ENCODE measurements around the gene ZBTB42. TPM values are rescaled to one million over a fixed set of nuclear protein-coding genes. Genes with fewer than 3 reads are reported as not detected.
"Not testable (repeated sequence)": the region's sequence is repeated elsewhere in the genome, so short reads cannot be mapped to it uniquely, and the experiment has no call there.

Gene ZBTB42
- polyA plus RNA-seq, 3 donors: 2.8 to 8.4 (median 5.2) TPM

GRCh38 chr14:104801520-104802393 lies 856 bp downstream of the ZBTB42 start:
- 64 to 84% (median 75%) methylated on average over 41 to 45 of the region's 45 CpGs for WGBS, 3 donors
- H3K27ac ChIP-seq (ENCODE audit: low read depth, low read length): no peak overlapping the region

DNA sequence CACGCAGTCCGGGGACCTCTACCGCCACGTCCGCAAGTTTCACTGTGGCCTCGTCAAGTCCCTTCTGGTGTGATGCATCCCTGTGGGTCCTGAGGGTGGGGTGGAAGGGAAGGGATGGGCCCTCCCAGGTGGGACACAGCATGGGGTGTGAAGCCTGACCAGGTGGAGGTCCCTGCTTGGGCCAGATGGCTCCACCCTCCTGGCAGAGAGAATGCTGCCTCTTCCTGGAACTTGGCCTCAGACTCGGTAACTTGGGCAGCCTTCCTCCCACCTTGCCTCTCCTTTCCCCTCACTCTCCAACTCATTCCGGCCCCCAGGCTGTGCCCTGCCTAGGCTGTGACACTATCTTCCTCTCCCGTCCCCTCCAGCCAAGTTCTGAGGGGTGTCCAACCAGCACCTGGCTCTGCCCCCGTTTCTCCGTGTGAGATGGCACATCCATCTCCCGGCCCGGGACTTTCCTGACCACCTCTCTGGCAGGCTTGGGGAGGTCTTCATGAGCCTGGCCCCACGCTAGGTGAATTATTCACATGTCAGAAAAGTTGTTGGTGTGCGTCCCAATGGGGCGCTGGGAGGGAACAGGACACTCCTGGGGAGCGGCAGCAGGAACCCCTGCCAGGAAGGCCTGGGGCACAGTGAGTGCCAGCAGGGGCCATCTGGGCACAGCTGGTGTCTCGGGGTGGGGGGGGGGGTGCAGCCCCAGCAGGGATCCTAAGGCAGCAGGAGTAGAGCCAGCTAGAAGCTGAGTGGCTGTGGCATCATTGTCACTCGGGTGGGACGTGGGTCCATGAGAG lies 1.7 kb downstream of the ZBTB42 start:
- no peak overlapping the region for H3K27ac ChIP-seq (ENCODE audit: low read depth, low read length)
- 78 to 91% (median 89%) methylated on average over 20 of the region's 20 CpGs for WGBS, 3 donors

- WGBS, 3 donors: 81 to 92% (median 90%) methylated on average over 18 to 19 of the region's 19 CpGs
- no peak overlapping the region for H3K27ac ChIP-seq (ENCODE audit: low read depth, low read length)
Measured at GRCh38 chr14:104803280-104803911, 2.5 kb downstream of the ZBTB42 start.

DNA sequence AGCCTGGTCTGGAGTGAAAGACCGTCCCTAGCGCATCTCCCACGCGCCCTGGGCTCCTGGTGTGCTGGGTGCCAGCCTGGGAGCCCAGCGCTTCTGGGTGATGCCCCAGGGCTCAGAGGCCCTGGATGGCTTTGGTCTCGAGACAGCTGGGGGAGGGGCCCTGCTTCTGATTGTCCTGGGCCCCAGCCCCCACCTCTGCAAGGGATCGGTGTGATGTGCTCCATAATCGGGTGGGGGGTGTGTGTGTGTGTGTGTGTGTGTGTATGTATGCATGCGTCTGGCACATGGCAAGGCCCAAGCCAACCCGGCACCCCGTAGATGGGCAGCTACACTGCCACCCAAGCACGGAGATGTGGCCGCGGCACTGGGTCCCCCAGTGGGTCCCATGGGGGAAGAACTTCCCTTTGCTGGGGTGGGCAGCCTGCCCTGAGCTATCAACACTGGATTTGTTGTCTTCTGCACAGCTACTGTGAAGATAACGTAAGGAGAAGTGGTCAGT lies 3.1 kb downstream of the ZBTB42 start:
- 82 to 88% (median 84%) methylated on average over 15 of the region's 15 CpGs for WGBS, 3 donors
- H3K27ac ChIP-seq (ENCODE audit: low read depth, low read length): no peak overlapping the region

- 88 to 89% (median 89%) methylated on average over 17 to 18 of the region's 18 CpGs for WGBS, 3 donors
Measured at GRCh38 chr14:104804481-104805325, 3.8 kb downstream of the ZBTB42 start.

GRCh38 chr14:104805326-104805678 lies 4.4 kb downstream of the ZBTB42 start:
- no peak overlapping the region for H3K27ac ChIP-seq (ENCODE audit: low read depth, low read length)
- WGBS, 3 donors: 37 to 49% (median 39%) methylated on average over 3 of the region's 3 CpGs

More at GRCh38 chr14:104804481-104805325, 3.8 kb downstream of the ZBTB42 start:
- no peak overlapping the region for H3K27ac ChIP-seq (ENCODE audit: low read depth, low read length)

DNA sequence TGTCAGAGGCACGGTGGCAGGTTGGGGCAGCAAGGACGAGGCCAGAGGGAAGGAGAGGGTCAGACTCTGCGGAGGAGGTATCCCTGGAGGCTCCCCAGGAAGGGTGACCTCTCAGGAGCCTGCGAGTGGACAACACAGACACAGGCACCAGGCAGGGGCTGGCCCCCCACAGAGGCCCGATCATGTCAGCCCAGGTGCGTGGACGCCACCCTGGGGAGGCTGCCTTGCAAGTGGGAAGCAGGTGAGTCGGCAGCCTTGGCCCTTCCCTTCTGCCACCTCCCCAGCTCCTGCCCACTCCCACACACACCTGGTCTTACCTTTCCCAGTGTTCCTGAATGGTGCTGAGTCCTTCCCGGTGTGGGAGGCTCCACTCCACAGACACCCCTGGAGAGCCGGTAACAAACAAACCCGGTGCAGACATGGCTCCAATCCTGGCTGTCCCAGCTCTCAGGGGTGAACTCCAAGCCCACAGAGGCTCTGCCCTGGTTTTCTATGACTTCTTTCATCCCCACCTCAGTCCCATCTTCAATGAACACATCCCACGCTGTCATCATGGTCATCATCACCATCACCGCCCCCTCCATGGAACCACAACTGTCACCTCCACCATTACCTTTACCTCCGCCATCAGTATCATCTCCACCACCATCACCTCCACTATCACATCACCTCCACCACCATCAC lies 5.2 kb downstream of the ZBTB42 start:
- H3K27ac ChIP-seq (ENCODE audit: low read depth, low read length): no peak overlapping the region
- 75 to 83% (median 81%) methylated on average over 14 of the region's 14 CpGs for WGBS, 3 donors

DNA sequence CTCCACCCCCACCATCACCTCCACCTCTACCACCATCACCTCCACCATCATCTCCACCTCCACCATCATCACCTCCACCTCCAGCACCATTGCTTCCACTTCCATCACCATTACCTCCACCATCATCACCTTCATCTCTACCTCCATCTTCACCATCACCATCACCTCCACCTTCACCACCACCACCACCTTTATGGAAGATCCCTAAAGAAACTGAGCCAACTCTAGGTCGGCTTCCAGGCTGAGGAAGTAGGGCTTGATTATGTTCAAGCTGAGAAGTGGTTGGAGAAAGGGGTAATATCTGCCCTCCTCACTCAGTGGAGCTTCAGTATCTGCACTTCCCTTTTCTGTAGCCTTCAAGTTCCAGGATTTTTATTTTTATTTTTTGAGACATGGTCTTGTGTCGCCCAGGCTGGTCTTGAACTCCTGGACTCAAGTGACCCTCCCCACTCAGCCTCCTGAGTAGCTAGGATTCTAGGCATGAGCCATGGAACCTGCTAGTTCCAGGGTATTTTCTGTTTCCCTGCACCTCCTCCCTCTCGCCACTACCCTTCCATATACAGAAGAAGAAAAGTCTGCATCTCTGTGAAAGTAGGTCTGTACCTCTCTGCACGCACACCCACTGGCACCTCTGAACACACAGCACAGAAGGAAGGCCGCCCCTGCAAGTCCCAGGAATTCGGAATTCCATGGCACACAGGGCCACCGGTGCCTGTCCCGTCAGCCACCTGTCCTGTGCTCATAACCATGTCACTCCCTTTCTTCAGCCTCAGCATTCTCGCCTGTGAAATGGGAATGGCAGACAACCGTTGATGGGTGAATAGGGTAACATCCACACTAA lies 5.9 kb downstream of the ZBTB42 start:
- H3K27ac ChIP-seq (ENCODE audit: low read depth, low read length): no peak overlapping the region

DNA sequence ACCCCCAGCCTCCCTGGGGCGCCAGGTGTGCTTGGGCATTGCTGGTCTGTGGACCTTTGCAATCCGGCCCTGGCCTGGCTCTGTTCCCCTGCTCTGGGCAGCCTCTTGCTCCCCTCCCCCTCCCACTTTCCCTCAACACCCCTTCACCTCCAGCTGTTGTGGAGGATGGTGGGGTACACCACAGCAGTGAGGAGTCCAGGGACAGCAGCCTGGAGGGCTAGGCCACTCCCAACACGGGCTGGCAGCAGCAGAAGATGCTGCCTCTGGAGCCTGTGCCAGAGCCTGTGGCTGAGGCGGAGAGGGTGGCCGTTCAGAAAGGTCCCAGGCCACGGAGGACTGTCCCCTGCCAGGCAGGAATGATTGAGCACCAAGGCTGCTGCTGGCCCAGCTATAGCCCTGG lies 7.6 kb downstream of the ZBTB42 start:
- 75 to 93% (median 87%) methylated on average over 6 of the region's 6 CpGs for WGBS, 3 donors
- no peak overlapping the region for H3K27ac ChIP-seq (ENCODE audit: low read depth, low read length)

More for the DNA sequence above, 5.9 kb downstream of the ZBTB42 start:
- WGBS, 3 donors: 86 to 88% (median 87%) methylated on average over 10 of the region's 10 CpGs

DNA sequence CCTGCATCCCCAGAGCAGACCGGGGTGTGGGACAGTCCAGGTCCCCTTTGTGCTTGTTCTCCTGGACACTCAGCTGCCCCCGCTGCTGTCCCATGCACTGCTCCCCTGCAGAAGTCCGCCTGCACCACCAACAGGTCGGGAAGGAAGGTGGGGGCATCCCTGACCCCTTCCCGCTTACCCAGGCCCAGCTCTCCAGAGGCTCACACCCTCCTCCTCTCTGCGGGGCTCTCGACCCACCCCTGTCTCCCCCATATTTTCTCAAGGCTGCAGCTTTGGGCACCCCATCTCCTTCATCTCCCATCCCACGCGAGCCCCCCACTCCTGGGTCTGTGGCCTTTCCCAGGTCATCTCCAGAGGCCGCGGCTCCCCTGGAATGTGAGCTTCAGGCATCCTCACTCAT lies 9.4 kb downstream of the ZBTB42 start:
- H3K27ac ChIP-seq (ENCODE audit: low read depth, low read length): no peak overlapping the region
- 87 to 94% (median 91%) methylated on average over 11 of the region's 11 CpGs for WGBS, 3 donors

- no peak overlapping the region for H3K27ac ChIP-seq (ENCODE audit: low read depth, low read length)
- 84 to 89% (median 87%) methylated on average over 7 of the region's 7 CpGs for WGBS, 3 donors
Measured at GRCh38 chr14:104813286-104813685, 12.4 kb downstream of the ZBTB42 start.

- not testable (repeated sequence) for H3K27ac ChIP-seq (ENCODE audit: low read depth, low read length)
- WGBS, 3 donors: 86 to 90% (median 87%) methylated on average over 14 to 15 of the region's 15 CpGs
Measured at GRCh38 chr14:104814701-104815100, 13.8 kb downstream of the ZBTB42 start.

DNA sequence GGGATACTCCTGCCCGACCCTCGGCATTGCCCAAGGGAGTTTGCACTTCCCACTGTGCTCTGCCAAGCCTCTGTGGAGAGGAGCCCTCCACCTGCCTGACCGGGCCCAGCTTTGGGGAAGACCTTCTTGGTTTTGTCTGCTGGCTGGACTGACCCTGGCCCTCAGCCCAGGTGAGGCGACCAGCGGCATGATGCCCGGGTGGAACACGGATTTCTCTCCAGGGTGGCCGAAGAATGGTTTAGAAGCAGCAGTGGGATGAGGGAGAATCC lies 15.6 kb downstream of the ZBTB42 start:
- no peak overlapping the region for H3K27ac ChIP-seq (ENCODE audit: low read depth, low read length)
- WGBS, 3 donors: 2 to 3% (median 2%) methylated on average over 8 of the region's 8 CpGs

DNA sequence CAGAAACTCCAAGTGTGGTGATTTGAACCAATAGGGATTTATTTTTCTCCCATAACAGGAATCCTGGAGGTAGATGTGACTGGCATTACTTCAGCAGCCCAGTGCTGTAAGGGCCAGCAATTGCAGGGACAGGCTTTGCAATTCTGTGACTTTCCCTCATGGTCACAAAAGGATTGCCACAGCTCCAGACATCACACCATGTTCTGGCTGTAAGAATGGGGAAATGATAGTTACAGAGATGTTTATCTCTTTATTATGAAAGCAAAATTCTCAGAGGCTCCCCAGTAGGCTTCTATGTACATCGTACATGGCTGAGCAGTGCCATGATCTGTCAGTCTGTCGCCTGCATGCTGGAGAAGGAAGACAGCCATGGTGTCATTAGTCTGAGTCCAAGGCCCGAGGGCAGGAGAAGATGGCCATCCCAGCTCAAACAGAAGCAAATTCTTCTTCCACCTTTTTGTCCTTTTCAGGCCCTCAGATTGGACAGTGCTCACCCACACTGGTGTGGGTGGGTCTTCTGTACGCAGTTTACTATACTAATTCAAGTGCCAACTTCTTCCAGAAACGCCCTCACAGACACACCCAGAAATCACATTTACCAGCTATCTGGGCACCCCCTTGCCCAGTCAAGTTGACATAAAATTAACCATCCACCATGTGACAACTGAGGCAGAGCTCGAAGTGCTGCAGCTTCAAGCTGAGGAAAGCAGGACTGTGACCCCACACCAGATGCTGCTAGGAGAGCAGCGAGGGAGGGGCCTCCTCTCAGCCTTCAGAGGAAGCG lies 17.2 kb downstream of the ZBTB42 start:
- H3K27ac ChIP-seq (ENCODE audit: low read depth, low read length): no peak overlapping the region
- WGBS, 3 donors: 93 to 97% (median 96%) methylated on average over 8 of the region's 8 CpGs

DNA sequence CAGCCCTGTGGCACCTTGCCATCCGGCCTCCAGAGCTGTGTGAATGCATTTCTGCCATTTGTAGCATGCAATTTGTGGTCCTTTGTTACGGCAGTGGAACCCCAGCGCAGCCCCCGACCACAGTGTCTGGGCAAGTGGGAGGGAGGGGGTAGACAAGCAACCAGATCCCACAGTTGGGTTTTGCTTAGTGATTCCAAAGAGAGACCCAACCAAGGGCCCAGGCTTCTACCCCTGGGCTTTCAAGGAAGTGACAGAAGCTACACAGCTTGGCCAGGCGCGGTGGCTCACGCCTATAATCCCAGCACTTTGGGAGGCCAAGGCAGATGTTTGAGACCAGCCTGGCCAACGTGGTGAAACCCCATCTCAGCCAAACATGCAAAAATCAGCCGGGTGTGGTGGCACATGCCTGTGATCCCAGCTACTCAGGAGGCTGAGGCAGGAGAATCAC lies 17.8 kb downstream of the ZBTB42 start:
- 87 to 91% (median 90%) methylated on average over 9 of the region's 9 CpGs for WGBS, 3 donors
- no peak overlapping the region for H3K27ac ChIP-seq (ENCODE audit: low read depth, low read length)

GRCh38 chr14:104819361-104819781 lies 18.5 kb downstream of the ZBTB42 start:
- WGBS, 3 donors: 85 to 91% (median 88%) methylated on average over 12 of the region's 12 CpGs

More at GRCh38 chr14:104819361-104819781, 18.5 kb downstream of the ZBTB42 start:
- H3K27ac ChIP-seq (ENCODE audit: low read depth, low read length): no peak overlapping the region

All from adipose tissue (tissue), 3 donors.